H1 (cell line): ENCODE measurements around the gene GMNC.

ENCODE experiments used
- ATF3 ChIP-seq: IDR thresholded peaks from 2 replicates; pipeline ENCODE4 v1.6.1; 2011; ENCODE audit warnings: low read depth, mild to moderate bottlenecking, low read length; ENCODE audit not compliant: insufficient read depth
- EP300 ChIP-seq, 2 experiments: IDR thresholded peaks; 1 replicate in 1 of 2; 2 replicates in 1 of 2; pipeline ENCODE4 v1.6.1; 2011 to 2012; ENCODE audit warnings: low read depth in 2 of 2, low read length in 2 of 2, mild to moderate bottlenecking in 2 of 2, borderline replicate concordance in 1 of 2, inconsistent platforms in 1 of 2, moderate library complexity in 1 of 2
- FOSL1 ChIP-seq: IDR thresholded peaks from 2 replicates; pipeline ENCODE4 v1.6.1; 2011; ENCODE audit warnings: mild to moderate bottlenecking, low read depth, low read length, moderate library complexity; ENCODE audit not compliant: insufficient read depth
- GABPA ChIP-seq: IDR thresholded peaks from 2 replicates; pipeline ENCODE4 v1.6.1; 2011; ENCODE audit warnings: mild to moderate bottlenecking, low read length, moderate library complexity, borderline replicate concordance; ENCODE audit not compliant: insufficient read depth
- JUN ChIP-seq: IDR thresholded peaks from 2 replicates; pipeline ENCODE4 v1.6.1; 2011; ENCODE audit warnings: low read depth, mild to moderate bottlenecking, improper control_type of control experiment, low read length
- KDM5A ChIP-seq: fragments of 200-600 bp; IDR thresholded peaks from 2 replicates; pipeline ENCODE4 v1.7.1; 2012; ENCODE audit warnings: mild to moderate bottlenecking, low read length, inconsistent platforms, mixed read lengths
- POLR2A ChIP-seq, 2 experiments: IDR thresholded peaks; 1 replicate in 1 of 2; 2 replicates in 1 of 2; pipeline ENCODE4 v1.6.1; 2011; ENCODE audit warnings: low read depth in 2 of 2, low read length in 2 of 2, mild to moderate bottlenecking in 2 of 2; ENCODE audit errors: control extremely low read depth in 1 of 2
- POLR2AphosphoS5 ChIP-seq: IDR thresholded peaks from 2 replicates; pipeline ENCODE4 v1.6.1; 2011; ENCODE audit warnings: low read depth, low read length
- RFX5 ChIP-seq: IDR thresholded peaks from 2 replicates; pipeline ENCODE4 v1.6.1; 2011; ENCODE audit warnings: low read depth, low read length, improper control_type of control experiment, borderline replicate concordance
- SP1 ChIP-seq: IDR thresholded peaks from 2 replicates; pipeline ENCODE4 v1.6.1; 2011; ENCODE audit warnings: low read depth, low read length
- TAF7 ChIP-seq: optimal IDR thresholded peaks from 2 replicates; pipeline ENCODE3; 2011; ENCODE audit warnings: low read depth, mild to moderate bottlenecking, inconsistent platforms, low read length, moderate library complexity, borderline replicate concordance
- TF ChIP-seq, protein P1 (sequence below), 3 experiments: IDR thresholded peaks; 1 replicate in 2 of 3; 2 replicates in 1 of 3; pipeline versions ENCODE4 v1.5.1 to v1.6.1; 2011; ENCODE audit warnings: low read length in 3 of 3, mild to moderate bottlenecking in 3 of 3, inconsistent platforms in 2 of 3, low read depth in 1 of 3, moderate library complexity in 1 of 3; ENCODE audit not compliant: insufficient read depth in 1 of 3; ENCODE audit errors: control extremely low read depth in 1 of 3
- TF ChIP-seq, protein P2 (sequence below): IDR thresholded peaks from 2 replicates; pipeline ENCODE4 v1.6.1; 2012; ENCODE audit warnings: inconsistent platforms

DNA sequence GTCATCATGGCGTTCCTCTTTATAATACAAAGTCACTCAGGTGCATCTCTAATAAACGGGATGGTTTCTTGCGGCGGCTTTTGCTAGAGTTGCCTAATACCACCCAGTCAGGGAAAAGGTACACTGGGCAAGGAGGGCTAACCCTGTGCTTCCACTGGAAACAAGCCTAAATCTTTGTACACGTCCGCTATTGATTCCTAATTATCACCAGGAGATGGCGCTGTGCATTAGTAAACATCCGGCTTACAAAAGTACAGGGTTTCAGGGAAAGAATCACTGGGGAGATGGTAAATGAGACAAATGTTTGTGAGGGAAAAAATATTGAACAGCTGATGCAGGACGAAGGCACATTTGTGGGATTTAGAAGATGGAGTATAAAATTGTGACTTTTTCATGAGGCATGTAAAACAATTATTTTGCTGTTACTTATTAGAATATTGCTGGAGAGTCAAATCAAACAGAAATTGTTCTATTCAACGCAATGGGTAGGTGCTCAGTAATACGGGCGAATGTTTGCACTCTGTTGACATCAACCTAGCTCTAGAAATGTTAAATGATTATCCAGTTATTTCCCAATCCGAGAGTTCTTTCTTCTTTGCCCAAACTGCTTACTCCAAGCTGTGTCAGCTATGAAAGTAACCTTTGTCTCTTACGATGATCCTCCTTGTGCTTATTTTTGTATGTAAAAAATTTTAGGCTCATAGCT, 50.6 kb downstream of the GMNC start:
- TF ChIP-seq POLR2A (IDR thresholded peaks at IDR 0.05; ENCODE audit: control extremely low read depth in 1 of 2, low read depth in 2 of 2, low read length in 2 of 2), result no peak
- no peak for TF ChIP-seq SP1
- no peak for TF ChIP-seq POLR2AphosphoS5
- no peak for TF ChIP-seq FOSL1
- TF ChIP-seq, protein P1, sequence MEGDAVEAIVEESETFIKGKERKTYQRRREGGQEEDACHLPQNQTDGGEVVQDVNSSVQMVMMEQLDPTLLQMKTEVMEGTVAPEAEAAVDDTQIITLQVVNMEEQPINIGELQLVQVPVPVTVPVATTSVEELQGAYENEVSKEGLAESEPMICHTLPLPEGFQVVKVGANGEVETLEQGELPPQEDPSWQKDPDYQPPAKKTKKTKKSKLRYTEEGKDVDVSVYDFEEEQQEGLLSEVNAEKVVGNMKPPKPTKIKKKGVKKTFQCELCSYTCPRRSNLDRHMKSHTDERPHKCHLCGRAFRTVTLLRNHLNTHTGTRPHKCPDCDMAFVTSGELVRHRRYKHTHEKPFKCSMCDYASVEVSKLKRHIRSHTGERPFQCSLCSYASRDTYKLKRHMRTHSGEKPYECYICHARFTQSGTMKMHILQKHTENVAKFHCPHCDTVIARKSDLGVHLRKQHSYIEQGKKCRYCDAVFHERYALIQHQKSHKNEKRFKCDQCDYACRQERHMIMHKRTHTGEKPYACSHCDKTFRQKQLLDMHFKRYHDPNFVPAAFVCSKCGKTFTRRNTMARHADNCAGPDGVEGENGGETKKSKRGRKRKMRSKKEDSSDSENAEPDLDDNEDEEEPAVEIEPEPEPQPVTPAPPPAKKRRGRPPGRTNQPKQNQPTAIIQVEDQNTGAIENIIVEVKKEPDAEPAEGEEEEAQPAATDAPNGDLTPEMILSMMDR (IDR thresholded peaks at IDR 0.05; ENCODE audit: control extremely low read depth in 1 of 3, insufficient read depth in 1 of 3, low read depth in 1 of 3, low read length in 3 of 3), result peak in 2 of 3 experiments; percentile 65 to 75; a peak in 3 of 4 replicates
- TF ChIP-seq EP300 (IDR thresholded peaks at IDR 0.05; ENCODE audit: borderline replicate concordance in 1 of 2, low read depth in 2 of 2, low read length in 2 of 2), result no peak
- no peak for TF ChIP-seq ATF3
- no peak for TF ChIP-seq JUN
- no peak for TF ChIP-seq GABPA
- TF ChIP-seq, protein P2, sequence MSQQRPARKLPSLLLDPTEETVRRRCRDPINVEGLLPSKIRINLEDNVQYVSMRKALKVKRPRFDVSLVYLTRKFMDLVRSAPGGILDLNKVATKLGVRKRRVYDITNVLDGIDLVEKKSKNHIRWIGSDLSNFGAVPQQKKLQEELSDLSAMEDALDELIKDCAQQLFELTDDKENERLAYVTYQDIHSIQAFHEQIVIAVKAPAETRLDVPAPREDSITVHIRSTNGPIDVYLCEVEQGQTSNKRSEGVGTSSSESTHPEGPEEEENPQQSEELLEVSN, result no peak
- no peak for TF ChIP-seq TAF7
- no peak for TF ChIP-seq KDM5A
- TF ChIP-seq RFX5, result no peak
